Skin of body (tissue), 2 donors: ENCODE data around the gene IHH. TPM values are rescaled to one million over a fixed set of nuclear protein-coding genes. Genes with fewer than 3 reads are reported as not detected.

ENCODE experiments used
- DNase-seq: peaks from one replicate; lab custom pipeline; 2025; lab: John Stamatoyannopoulos, UW
- total RNA-seq: library from RNA; depleted of rRNA; stranded (reverse); fragments of >200 nt; gene quantifications from one replicate; pipeline ENCODE4 v1.2.3, GENCODE V29; 2014

IHH gene
- total RNA-seq = 0.10 TPM

DNA sequence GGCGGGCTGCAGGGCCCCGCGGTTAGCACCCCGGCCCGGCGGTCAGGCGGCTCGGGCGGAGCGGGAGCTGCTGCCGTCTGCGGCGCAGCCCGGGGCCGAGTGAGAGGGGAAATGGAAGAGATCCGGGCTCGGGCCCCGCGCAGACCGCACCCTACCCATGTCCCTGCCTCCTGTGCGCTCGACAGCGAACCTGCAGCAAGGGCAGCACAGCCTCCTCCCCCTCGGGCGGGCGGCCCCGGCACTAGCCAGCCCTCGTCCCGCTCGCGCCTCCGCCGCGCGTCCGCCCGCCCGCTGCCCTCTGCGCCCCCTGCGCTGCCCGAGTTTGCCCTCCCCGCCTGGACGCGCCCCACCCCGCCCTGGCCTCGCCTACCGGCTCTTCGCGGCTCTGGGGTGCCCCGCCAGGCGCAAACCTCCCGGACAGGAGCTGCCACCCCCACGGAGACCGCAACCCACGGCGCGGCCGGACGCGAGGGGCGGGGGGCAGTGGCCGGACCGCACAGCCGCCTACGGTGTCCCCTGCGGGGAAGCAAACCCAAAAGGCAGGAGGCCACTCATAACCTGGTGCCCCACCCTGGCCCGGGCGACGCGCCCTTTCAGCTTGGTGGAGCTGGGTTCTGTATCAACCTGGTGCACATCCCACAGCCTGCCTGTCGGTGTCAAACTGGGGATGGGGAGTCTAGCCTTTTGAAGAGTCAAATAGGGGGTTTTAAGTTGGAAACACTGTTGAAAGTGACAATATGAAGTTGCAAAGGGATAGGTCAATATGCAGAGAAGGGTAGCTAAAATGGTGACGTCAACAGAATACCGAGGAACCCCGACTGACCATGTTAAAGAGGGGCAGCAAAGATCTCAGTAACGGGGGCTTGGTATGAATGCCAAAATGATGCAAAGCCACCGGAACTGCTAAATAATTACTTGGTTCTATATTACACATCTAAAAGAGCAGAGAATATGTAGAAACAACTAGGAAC lies at the start of gene IHH:
TSS of gene IHH (minus strand) at position 101 of the 971 bp plus-strand sequence. CDS start 454 bp downstream, outside the sequence.
- DNase-seq = no peak

DNA sequence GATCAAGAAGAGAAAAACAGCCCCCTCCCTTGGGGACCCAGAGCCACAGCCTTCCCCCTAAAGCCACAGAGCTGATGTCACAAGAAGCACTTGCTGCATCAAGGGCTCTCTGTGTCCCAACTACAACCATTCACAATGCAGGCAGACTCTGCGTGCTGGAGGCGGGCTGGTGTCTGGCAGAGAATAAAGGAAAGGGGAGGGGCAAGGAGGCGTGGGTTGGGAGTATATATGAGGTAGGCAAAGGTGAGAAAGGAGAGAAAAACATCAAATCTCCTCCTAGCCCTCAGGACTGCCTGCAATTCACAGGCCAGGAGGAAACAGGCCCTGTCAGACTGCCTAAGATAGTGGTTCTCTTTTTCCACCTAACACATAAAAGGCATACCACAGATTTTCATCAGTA lies 48.8 kb upstream of the IHH start:
- DNase-seq = no peak

DNA sequence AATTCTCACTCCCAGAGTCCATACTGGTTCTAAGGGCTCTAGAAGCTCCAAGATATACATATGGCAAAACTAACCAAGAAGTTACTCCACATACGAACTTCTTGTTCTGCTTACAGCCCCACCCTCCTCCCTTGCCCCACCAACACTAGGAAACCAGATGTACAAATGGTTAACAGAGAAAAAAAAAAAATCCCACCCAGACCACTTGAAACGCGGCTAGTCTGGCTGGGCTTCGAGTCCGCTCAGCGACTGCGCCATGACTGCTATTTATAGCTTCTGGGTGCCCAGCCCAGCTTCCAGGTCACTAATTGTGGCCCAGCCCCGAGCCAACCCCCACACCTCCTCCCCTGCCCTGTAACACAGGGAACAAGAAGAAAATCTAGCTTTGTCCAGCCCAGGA lies 47.0 kb upstream of the IHH start:
- DNase-seq = no peak

DNA sequence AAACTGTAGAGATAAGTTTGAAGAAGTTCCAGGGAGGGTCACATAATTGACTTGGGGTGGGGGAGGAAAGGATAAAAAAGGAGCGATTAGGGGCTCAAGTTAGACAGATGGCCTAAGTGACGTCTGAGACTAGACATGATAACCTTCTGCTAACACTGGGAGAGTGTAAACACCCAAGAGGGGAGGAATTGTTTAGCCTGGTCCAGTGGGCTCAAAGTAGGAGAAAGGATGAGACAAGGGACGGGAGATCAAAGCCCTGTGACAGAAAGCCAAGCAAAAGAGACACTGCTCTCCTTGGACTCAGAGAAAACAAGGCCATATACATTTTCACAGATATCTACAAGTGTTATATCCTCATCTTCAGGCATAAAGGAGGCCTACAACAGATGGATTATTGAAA lies 45.5 kb upstream of the IHH start:
- no peak for DNase-seq

DNA sequence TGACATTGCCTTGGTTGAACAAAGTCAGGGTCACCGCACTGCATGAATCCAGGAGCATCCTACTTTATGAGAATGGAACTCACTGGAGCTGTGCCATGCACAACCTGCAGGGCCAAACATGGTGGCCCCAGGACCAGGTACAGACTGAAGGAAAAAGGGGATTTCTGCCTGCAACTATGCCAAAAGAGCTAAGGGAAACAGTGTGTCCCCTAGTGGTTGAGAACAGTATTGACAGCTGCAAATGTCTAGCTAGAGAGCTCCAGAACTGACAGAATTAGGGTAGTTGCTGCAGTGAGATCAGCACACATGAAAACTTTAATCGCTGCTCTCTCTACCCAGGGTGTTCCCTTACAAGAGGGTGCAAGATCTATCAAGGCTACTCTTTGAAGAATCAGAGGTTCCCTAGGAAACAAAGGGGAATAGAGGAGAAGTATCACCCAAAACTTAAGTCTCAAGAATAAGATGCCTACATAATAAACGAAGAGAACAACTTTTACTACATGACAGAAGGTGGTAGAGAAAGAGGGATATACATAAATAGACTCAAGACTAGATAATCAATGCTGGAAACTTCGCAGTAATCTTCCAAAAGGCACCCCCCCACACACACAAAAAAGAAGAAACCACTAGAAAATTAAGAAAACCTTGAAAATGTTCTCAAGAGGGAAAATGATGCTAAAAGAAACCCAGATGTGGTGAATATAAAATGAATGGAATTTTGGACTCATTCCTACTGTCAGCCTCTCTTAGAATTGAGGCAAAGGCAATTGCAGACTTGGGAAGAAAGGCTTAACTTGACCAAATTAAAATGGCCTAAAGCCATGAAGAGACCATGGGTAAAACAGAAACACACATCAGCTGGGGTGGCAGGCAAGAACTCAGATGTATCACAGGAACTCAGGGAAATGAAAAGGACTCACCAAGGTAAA lies 43.6 kb upstream of the IHH start:
- DNase-seq = no peak

DNA sequence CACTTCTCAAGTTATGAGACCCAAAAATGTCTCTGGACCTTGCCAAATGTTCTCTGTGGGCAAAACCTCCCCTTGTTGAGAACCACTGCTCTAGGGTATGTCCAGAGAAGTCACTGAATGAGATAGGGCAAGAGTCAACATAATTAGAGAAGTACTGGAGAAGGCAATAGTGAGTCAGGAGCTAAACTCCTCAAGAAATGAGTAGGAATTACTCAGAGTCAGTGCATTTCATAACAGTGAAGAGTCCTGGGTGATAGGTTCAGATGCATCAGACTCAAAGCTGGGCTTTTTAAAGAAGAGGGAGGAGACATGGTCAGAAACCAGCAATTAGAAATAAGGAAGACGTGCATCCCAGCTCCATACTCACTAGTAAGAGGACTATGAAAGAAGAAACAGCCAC lies 38.6 kb upstream of the IHH start:
- DNase-seq = no peak

DNA sequence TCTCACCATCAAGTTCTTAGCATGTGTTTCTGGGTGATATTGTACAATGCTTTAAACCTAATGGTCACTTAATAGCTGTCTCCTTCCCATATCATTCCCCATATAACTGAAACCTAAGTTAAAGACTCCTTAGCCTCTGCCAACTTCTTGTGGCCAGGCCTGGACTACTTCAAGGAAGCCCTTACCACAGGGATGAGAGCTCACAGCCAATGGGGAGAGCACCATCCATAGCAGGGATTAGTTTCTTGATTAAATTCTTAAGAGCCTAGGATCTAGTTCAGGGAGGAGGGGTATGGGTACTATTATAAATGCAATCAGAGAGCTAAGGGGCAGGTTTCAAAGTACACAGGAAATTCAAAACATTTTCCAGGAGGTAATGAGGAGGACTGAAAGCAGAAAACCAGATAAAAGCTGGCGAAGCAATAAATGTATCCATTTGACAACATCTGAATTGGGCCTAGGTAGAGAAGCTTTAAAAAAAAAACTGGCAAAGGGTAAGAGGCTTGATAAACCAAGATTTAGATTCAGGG lies 34.8 kb upstream of the IHH start:
- no peak for DNase-seq

DNA sequence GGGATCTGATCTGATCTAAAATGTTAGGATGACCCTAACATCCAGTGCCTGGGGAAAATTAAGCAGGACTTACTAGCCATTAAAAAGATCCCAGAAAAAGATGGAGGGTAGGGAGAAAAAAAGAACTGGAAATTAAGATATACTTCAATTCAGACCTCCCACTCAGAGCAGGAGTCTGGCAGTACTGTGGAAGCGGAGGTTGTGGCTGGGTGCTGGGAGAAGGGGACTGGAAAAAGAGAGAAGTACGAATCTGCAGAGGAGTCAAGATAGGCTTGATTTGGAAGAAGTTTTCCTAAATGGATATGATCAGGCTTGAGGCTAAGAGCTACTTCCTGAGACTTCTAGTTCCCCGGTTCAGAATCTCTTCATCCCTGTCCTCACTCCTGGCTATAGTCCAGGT lies 33.5 kb upstream of the IHH start:
- DNase-seq = no peak

DNA sequence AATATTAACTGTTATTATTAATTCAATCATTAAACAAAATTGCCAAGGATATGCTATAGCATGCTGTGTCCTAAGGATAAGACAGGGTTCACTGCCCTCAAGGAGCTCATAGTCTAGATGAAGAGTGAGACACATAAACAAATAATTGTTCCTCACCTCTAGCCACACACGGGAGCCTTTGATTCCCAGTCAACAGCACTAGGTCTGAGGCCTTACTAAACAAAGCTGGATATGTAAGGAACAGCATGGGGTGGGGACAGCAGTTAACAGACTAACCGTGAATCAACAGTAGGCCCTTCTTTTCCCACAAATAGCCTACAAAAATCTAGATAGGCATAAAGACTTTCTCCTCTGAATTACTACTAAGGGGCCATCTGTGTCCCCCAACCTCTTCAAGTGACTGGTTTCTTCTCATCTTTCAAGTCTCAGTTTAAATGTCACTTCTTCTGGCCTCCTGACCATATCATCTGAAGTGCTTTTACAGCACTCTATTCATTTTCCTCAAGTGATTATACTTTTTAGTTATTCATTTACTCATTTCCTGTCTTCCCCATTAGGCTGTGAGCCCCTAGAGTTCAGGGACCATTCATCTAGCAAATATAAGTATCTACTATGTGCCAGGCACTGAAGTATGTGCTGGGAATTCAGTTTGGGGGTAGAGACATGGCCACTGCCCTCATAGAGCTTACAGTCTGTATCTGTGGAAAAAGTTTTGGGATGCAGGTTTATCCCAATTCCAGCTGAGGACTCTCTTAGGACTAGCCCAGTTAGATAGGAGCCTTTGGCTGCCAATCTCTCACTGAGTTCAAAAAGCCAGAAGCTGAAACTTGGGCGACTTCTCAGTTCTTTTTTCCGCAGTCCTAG lies 29.9 kb upstream of the IHH start:
- DNase-seq = no peak

DNA sequence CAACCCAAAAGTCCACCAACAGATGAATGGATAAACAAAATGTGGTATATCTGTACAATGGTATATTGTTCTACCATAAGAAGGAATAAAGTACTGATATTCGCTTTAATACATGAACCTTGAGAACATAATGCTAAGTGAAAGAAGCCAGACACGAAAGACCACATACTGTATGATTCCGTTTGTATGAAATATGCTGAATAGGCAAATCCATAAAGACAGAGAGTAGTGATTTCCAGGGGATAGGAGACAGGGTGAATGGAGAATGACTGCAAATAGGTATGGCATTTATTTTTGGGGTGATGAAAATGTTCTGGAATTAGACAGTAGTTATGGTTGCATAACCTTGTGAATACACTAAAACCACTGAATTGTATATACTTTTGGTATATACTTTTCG lies 28.6 kb upstream of the IHH start:
- DNase-seq = no peak

DNA sequence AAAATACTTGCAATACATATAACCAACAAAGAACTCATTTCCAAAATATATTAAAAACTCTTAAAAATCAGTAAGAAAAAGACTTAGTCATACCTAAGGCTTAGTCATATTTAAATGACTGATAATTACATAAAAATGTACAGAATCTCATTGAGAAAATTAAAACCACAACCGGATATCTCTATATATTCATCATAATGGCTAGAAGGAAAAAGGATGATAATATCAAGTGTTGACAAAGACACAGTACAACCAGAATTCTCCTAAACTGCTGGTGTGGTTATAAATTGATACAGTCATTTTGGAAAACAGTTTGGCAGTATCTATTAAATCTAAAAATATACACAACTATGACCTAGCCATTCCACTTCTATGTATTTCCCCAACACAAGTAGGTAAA lies 27.1 kb upstream of the IHH start:
- DNase-seq = no peak

DNA sequence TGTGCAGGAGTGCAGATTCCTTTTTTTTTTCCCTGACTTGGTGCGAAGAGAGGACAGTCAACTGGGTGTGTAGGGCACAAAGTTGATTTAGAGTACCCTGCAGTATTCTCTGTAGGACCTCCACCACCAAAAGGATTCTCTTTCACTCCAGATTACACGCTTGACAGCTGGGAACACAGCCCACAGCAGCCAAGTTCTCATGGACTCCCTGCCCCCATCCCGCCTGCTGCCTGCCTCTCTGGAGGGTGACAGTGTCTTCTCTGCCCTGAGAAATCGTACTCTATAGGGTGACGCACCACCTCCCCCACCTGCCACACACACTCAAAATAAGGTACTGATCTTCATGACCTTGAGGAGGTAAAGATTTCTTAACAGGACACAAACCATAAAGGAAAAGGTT lies 26.6 kb upstream of the IHH start:
- no peak for DNase-seq

DNA sequence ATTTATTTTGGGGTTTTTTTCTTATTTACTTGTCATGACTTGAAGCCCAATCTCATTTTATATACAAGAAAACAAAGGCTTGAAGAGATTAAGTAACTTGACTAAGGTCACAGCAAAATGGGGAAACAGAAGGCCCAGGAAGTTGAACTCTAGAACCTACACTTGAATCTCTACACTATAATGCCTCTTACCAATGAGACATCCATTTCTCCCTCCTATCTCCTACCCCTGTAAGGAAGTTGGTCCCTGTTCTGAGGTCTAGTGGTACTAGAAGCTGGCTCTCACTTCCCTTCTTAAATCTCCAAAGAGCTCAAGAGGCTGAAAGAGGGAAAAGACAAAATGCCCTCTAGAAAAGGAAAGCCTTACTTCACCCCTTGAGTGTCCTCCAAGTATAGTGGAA lies 25.5 kb upstream of the IHH start:
- no peak for DNase-seq

DNA sequence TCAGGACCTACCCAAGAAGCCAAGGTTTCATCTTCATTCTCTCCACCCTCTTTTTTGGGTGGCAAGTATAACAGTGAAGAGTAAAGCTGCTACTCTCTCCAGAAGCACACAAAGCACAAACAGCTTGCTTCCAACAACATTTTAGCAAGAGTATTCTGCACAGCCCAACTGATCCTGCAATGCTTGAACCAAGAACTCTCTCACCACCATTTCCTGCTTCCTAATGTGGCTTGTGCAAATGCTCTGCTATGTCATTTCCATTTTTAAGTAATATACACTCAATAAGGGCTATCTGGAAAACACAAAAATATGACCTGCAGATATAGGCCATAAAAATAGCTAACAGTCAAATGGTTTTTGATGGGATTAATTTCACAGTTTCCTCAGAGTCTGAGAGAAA lies 24.1 kb upstream of the IHH start:
- DNase-seq = no peak

DNA sequence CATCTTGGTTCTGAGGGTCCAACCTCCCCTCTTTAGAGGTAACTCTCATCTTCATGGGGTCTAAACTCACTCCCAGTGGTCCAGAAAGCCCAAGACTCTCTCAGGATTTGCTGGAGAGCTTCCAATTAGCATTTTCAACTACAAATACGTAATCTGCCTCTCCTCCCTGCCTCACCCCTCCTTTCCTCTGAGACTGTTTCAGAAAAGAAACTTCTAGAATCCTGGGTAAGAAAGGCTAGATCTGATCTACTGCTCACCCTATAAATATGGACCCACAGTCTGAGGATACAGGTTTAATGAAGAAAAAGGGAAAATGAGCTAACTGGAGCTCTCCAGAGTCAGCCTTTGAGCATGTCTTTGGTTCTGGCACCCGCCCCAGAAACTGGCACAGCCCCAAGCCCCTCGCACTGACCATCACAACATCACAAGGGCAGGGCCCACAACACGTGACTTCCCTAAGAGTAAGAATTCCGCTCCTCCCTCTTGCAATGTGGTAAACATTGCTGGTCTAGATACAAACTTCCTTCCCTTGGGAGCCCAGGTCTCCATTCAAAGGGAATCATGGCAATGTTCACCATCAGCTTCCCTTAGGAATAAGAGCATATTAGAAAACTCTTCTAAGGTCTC lies 21.7 kb upstream of the IHH start:
- DNase-seq = no peak

DNA sequence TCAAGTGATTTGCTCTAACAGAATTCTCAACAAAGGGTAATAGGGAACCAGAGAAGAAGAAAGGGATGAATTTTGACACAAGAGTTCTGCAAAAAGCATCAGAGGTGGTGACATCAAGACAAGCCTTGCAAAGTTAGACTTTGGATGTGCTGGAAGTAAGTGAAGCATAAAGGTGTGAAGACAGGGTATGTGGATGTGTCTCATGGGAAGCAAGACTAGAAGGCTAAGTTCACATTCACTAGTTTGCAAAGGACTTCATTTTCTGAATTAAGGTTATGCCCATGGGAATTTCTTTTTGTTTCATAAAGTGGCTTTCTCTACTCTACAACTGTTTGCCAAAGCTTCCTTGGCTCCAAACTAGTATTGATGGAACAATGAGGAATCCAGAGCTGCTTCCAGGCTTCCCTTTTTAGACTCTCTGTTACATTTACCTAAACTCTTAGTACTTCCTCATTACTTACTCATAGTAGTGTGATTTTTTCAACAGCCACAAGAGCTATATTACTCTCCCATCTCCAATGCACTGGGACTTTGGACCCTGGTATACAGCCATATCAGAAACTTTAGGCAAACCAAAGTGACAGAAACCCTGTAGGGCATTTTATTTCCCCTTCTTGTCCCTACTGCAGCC lies 21.1 kb upstream of the IHH start:
- no peak for DNase-seq

DNA sequence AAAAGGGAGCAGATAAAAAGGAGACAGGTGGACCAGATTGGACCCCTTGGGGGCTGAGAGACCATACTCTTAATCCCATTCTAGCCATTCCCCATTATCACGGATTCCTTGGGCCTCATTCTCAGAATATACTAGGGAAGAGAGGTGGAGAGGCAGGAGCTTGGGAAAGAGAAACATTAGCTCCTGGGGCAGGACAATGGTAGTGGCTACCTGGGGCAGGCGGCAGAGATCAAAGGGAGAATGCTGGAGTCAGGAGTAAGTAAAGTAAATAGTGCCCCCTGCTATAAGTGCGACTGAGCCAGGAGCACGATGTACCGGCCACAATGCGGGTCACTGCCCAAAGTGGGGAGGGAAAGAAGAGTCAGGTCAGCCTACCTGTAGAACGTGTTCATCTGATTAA lies 20.4 kb upstream of the IHH start:
- no peak for DNase-seq

DNA sequence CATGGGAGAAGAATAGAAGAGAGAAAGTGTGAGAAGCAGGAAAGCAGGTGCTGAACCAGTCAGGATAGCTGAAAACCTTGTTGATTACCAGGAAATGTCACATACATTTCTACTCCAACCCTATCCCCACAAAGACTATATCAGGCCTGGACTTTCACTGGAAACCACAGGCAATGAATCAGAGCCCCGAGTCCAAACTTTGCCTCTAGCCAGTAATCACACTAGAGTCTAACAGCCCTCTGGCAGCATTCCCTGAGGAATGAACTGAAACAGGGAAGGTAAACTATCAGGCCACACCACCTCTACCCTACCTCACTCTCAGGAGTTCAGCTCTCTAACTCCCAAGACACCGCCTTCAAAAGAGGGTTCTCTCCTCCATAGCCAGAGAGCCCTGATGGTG lies 18.7 kb upstream of the IHH start:
- no peak for DNase-seq

DNA sequence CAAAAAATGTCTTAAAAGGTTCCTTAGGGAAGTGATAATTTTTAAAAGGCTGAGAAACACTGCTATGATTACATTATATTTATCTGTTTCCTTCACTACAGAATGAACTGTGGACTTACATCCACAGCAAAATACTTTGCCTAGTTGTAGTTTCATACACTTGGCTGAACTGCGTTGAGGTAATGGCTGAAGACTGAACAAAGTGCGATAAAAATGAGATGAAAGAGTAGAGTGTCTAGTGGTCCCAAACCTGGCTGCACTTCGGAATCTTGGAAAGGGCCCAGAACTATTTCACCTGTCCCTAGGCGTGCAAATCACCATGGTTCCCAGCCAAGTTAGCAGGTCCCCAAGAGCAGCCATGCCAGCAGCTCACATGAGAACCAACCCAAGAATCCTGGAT lies 18.2 kb upstream of the IHH start:
- no peak for DNase-seq

DNA sequence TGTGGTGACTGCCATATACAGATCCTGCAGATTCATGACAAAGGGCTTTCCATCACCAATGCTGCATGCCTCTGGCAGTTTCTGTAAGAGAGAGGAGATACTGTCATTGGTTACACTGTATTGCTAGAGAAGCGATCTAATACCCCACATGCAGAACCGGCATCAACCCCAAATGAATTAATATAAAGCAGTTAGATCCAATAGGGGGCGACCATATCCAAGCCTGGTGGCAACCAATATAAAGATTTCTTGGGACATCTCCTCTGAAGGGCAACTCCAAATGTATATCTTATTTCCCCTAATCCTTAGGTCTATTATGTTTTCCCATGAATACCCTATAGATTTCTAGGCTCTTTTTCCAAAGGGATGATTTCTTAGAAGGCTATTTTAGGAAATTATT lies 17.4 kb upstream of the IHH start:
- DNase-seq = no peak
